Measurements from ENCODE around the gene CD1C.
"Not testable (repeated sequence)": the region's sequence is repeated elsewhere in the genome, so short reads cannot be mapped to it uniquely, and the experiment has no call there.

Gene CD1C

GRCh38 chr1:158289811-158290210, at the start of gene CD1C:
CD1C (plus strand) TSS chr1:158289923; CDS start chr1:158290065, 142 bp downstream.
- no peak for DNase-seq

GRCh38 chr1:158246650-158247049, 43.1 kb upstream of the CD1C start:
- no peak for DNase-seq

GRCh38 chr1:158248118-158248517, 41.6 kb upstream of the CD1C start:
- DNase-seq = peak; percentile 13

GRCh38 chr1:158248771-158249170, 41.0 kb upstream of the CD1C start:
- no peak for DNase-seq

- no peak for DNase-seq
Observed at GRCh38 chr1:158249646-158250045, 40.1 kb upstream of the CD1C start.

- no peak for DNase-seq
Observed at GRCh38 chr1:158251163-158251562, 38.6 kb upstream of the CD1C start.

- DNase-seq = no peak
Observed at GRCh38 chr1:158255656-158256055, 34.1 kb upstream of the CD1C start.

- DNase-seq = not testable (repeated sequence)
Observed at GRCh38 chr1:158256747-158257146, 33.0 kb upstream of the CD1C start.

- DNase-seq = no peak
Observed at GRCh38 chr1:158257888-158258287, 31.8 kb upstream of the CD1C start.

- DNase-seq = no peak
Observed at GRCh38 chr1:158259117-158259516, 30.6 kb upstream of the CD1C start.

- no peak for DNase-seq
Observed at GRCh38 chr1:158272681-158273080, 17.0 kb upstream of the CD1C start.

GRCh38 chr1:158274797-158275196, 14.9 kb upstream of the CD1C start:
- no peak for DNase-seq

- not testable (repeated sequence) for DNase-seq
Observed at GRCh38 chr1:158282421-158282820, 7.3 kb upstream of the CD1C start.

GRCh38 chr1:158283965-158284364, 5.8 kb upstream of the CD1C start:
- DNase-seq = no peak

- peak; percentile 9 for DNase-seq
Observed at GRCh38 chr1:158285756-158286241, 3.9 kb upstream of the CD1C start.

- no peak for DNase-seq
Observed at GRCh38 chr1:158286487-158286886, 3.2 kb upstream of the CD1C start.

GRCh38 chr1:158286941-158287346, 2.8 kb upstream of the CD1C start:
- DNase-seq = no peak

GRCh38 chr1:158290321-158290844, 660 bp downstream of the CD1C start:
- no peak for DNase-seq

GRCh38 chr1:158295791-158296190, 6.1 kb downstream of the CD1C start:
- no peak for DNase-seq

GRCh38 chr1:158310623-158311022, 20.9 kb downstream of the CD1C start:
- DNase-seq = no peak

GRCh38 chr1:158311066-158311465, 21.3 kb downstream of the CD1C start:
- no peak for DNase-seq

- no peak for DNase-seq
Observed at GRCh38 chr1:158323866-158324265, 34.1 kb downstream of the CD1C start.

- no peak for DNase-seq
Observed at GRCh38 chr1:158324395-158324794, 34.7 kb downstream of the CD1C start.

GRCh38 chr1:158327481-158327880, 37.8 kb downstream of the CD1C start:
- no peak for DNase-seq

- no peak for DNase-seq
Observed at GRCh38 chr1:158328426-158328825, 38.7 kb downstream of the CD1C start.

Measured in activated CD4-positive, alpha-beta T cell treated with anti-CD3 and anti-CD28 coated beads for 48 hours (primary cell).